K562 (cell line): ENCODE measurements around the gene ZBTB46. TPM values are rescaled to one million over a fixed set of nuclear protein-coding genes. Genes with fewer than 3 reads are reported as not detected.

Source experiments
- ATAC-seq: fragments of 200-7000 bp; cut with Tn5 transposase; 3 replicates; pipeline ENCODE4 v1.9.1; 2020; ENCODE audit warnings: moderate library complexity
- BruUV-seq: library from RNA; stranded (reverse); fragments of 400-500 nt; replicated peaks from 2 replicates; lab custom pipeline; 2021; lab: Mats Ljungman, UMichigan
- CTCF ChIA-PET: fragments of 300-600 bp; formaldehyde crosslinking; extraction: SDS; loops from one replicate; lab custom pipeline; 2021; ENCODE audit warnings: low intra/inter-chr PET ratio; lab: Yijun Ruan, JAX
- POLR2A ChIA-PET: fragments of 300-600, 350-650 bp; sonication (Branson Sonifier 250); formaldehyde crosslinking; extraction: SDS; loops from one replicate; lab custom pipeline; 2021; ENCODE audit warnings: antibody characterized with exemption, inconsistent platforms; lab: Yijun Ruan, JAX
- DNase-seq, 4 experiments: peaks; one replicate each; pipeline versions ENCODE4 v3.0.0 to v3.0.0-alpha.2; 2011 to 2018; ENCODE audit warnings: low spot score in 3 of 4, mixed read lengths in 3 of 4; ENCODE audit errors: extremely low read depth in 1 of 4
- FAIRE-seq: peaks from 2 replicates; lab custom pipeline; 2011; peaks lifted over from hg19 to GRCh38; lab: Jason Lieb, UNC
- H2AFZ ChIP-seq: 2 replicates; pipeline ENCODE4 v1.6.0; 2011; ENCODE audit warnings: low read depth, low read length, control low read depth, inconsistent platforms
- H3K27ac ChIP-seq: fragments of 200-600 bp; 3 replicates; pipeline ENCODE4 v1.8.0; 2011; ENCODE audit warnings: low read depth, mild to moderate bottlenecking, control low read depth, inconsistent platforms, low read length, moderate library complexity, mixed read lengths; ENCODE audit errors: extremely low read depth
- H3K27me3 ChIP-seq, 2 experiments: fragments of 300-600 bp in 1 of 2; 2 replicates in 1 of 2; 3 replicates in 1 of 2; pipeline versions ENCODE4 v1.6.0 to v1.8.0; 2011; ENCODE audit warnings: inconsistent platforms in 2 of 2, low read length in 2 of 2, mild to moderate bottlenecking in 1 of 2, mixed read lengths in 1 of 2, moderate library complexity in 1 of 2; ENCODE audit not compliant: control insufficient read depth in 2 of 2, insufficient read depth in 2 of 2
- H3K36me3 ChIP-seq: fragments of 300-600 bp; 3 replicates; pipeline ENCODE4 v1.8.0; 2011; ENCODE audit warnings: mild to moderate bottlenecking, low read length, inconsistent platforms; ENCODE audit not compliant: control insufficient read depth, insufficient read depth
- H3K4me1 ChIP-seq, 2 experiments: fragments of 200-600 bp in 1 of 2; replicated peaks in 1 of 2; 2 replicates in 1 of 2; 3 replicates in 1 of 2; pipeline versions ENCODE4 v1.5.1 to v1.8.0; 2011; ENCODE audit warnings: inconsistent platforms in 2 of 2, low read length in 2 of 2, mild to moderate bottlenecking in 1 of 2, mixed read lengths in 1 of 2, moderate library complexity in 1 of 2; ENCODE audit not compliant: control insufficient read depth in 2 of 2, insufficient read depth in 2 of 2
- H3K4me2 ChIP-seq: 2 replicates; pipeline ENCODE4 v1.6.1; 2011; ENCODE audit warnings: low read length, control low read depth, inconsistent platforms, mixed read lengths; ENCODE audit not compliant: insufficient read depth
- H3K4me3 ChIP-seq: fragments of 200-600 bp; sonication (generic), shearing (Covaris generic); 2 replicates; pipeline ENCODE4 v1.5.1; 2016; ENCODE audit warnings: control low read depth, inconsistent platforms
- H3K79me2 ChIP-seq: fragments of 200-600 bp; 3 replicates; pipeline ENCODE4 v1.8.0; 2011; ENCODE audit warnings: low read length, inconsistent platforms; ENCODE audit not compliant: control insufficient read depth, insufficient read depth
- H3K9ac ChIP-seq, 2 experiments: 2 replicates each; pipeline versions ENCODE4 v1.6.0 to v1.6.1; 2011; ENCODE audit warnings: low read depth in 2 of 2, low read length in 2 of 2, control low read depth in 1 of 2, inconsistent platforms in 1 of 2, mild to moderate bottlenecking in 1 of 2, mixed read lengths in 1 of 2; ENCODE audit not compliant: insufficient read depth in 1 of 2
- H3K9me1 ChIP-seq: one replicate; pipeline ENCODE4 v1.6.0; 2011; ENCODE audit warnings: inconsistent platforms, mild to moderate bottlenecking, low read length, moderate library complexity; ENCODE audit not compliant: control insufficient read depth, insufficient read depth
- H3K9me3 ChIP-seq: replicated peaks from 2 replicates; pipeline ENCODE4 v1.5.1; 2011; ENCODE audit warnings: low read depth, low read length, inconsistent platforms; ENCODE audit not compliant: control insufficient read depth, insufficient read depth
- H4K20me1 ChIP-seq: replicated peaks from 2 replicates; pipeline ENCODE4 v1.6.1; 2011; ENCODE audit warnings: low read length, inconsistent platforms, mixed read lengths; ENCODE audit not compliant: control insufficient read depth, insufficient read depth
- BRF2 ChIP-seq: IDR thresholded peaks from 3 replicates; pipeline ENCODE4 v1.6.1; 2011; ENCODE audit warnings: borderline replicate concordance, mild to moderate bottlenecking; ENCODE audit not compliant: insufficient read length, insufficient read depth
- E2F5 ChIP-seq: sonication (generic); formaldehyde crosslinking; IDR thresholded peaks from 2 replicates; pipeline ENCODE4 v1.8.0; 2022; ENCODE audit warnings: mild to moderate bottlenecking, missing genetic modification reagents
- FOXK2 ChIP-seq, 2 experiments: fragments of 450-650 bp; IDR thresholded peaks in 1 of 2; conservative IDR thresholded peaks in 1 of 2; 2 replicates each; pipeline ENCODE4 v1.6.1; 2016; ENCODE audit warnings: low read depth in 2 of 2, mild to moderate bottlenecking in 1 of 2
- MAX ChIP-seq: sonication (generic); formaldehyde crosslinking; IDR thresholded peaks from 2 replicates; pipeline ENCODE4 v1.9.0; 2022; ENCODE audit warnings: mild to moderate bottlenecking, missing genetic modification reagents
- POLR2AphosphoS5 ChIP-seq: IDR thresholded peaks from 2 replicates; pipeline ENCODE4 v1.6.1; 2011; ENCODE audit warnings: mild to moderate bottlenecking, low read depth, low read length, moderate library complexity; ENCODE audit not compliant: control insufficient read depth, insufficient read depth
- PRMT5 ChIP-seq: sonication (generic); formaldehyde crosslinking; IDR thresholded peaks from 2 replicates; pipeline ENCODE4 v1.5.0; 2020; ENCODE audit warnings: missing genetic modification reagents
- PTRF ChIP-seq: fragments of 450-650 bp; IDR thresholded peaks from 2 replicates; pipeline ENCODE4 v1.6.1; 2016; ENCODE audit warnings: mild to moderate bottlenecking, missing genetic modification characterization, missing compliant biosample characterization
- RNF2 ChIP-seq: sonication (generic); IDR thresholded peaks from 2 replicates; pipeline ENCODE4 v1.6.1; 2016
- SIRT6 ChIP-seq: IDR thresholded peaks from one replicate; pipeline ENCODE4 v1.6.1; 2012; ENCODE audit warnings: low read depth, mild to moderate bottlenecking, control low read depth, inconsistent platforms, low read length, moderate library complexity
- SNIP1 ChIP-seq: fragments of 450-650 bp; IDR thresholded peaks from 2 replicates; pipeline ENCODE4 v1.7.1; 2017; ENCODE audit warnings: low read depth, mild to moderate bottlenecking
- SREBF2 ChIP-seq: sonication (generic); formaldehyde crosslinking; IDR thresholded peaks from 2 replicates; pipeline ENCODE4 v1.4.0; 2020; ENCODE audit warnings: mild to moderate bottlenecking, missing genetic modification reagents
- ZNF280A ChIP-seq: fragments of 450-650 bp; IDR thresholded peaks from 2 replicates; pipeline ENCODE4 v1.6.1; 2018; ENCODE audit warnings: mild to moderate bottlenecking, low read depth; ENCODE audit not compliant: partially characterized antibody
- ZNF551 ChIP-seq: fragments of 250-450 bp; sonication (Bioruptor Pico); IDR thresholded peaks from 2 replicates; pipeline ENCODE4 v1.5.0; 2021; ENCODE audit warnings: mild to moderate bottlenecking, moderate library complexity
- ZNF586 ChIP-seq: fragments of 450-650 bp; formaldehyde crosslinking; conservative IDR thresholded peaks from 2 replicates; pipeline ENCODE4 v1.4.0; 2020; ENCODE audit warnings: mild to moderate bottlenecking, moderate library complexity
- WGBS: fragments of 100-300 bp; shearing (Covaris generic); methylation state at CpG from one replicate; pipeline ENCODE4 v1.1.6; 2016; ENCODE audit warnings: low coverage, mixed read lengths; ENCODE audit not compliant: insufficient coverage; ENCODE audit errors: missing lambda C conversion rate; 5-methylcytosine and 5-hydroxymethylcytosine counted together
- in situ Hi-C: fragments of 300-500 bp; cut with MboI; formaldehyde crosslinking; loops from 4 replicates; pipeline ENCODE4 v1.15.0; 2018; ENCODE audit warnings: inconsistent platforms, mixed read lengths
- intact Hi-C: fragments of 100-400 bp; cut with micrococcal nuclease; formaldehyde crosslinking; loops from 2 replicates; pipeline ENCODE4 v1.14.2; 2022
- polyA plus RNA-seq, 8 experiments: library from polyadenylated mRNA; depleted of rRNA in 4 of 8; stranded (reverse) in 5 of 8; unstranded in 3 of 8; fragments of >200 nt; fragmentation: Nextera tagmentation in 2 of 8; fragmentation: Illumina TruSeq in 1 of 8; extraction: Ambion mirVana in 2 of 8; extraction: Trizol in 1 of 8; gene quantifications; 2 replicates each; pipeline versions ENCODE4 v1.2.1 to v1.2.3, GENCODE V29; 2011 to 2014; ENCODE audit warnings: inconsistent platforms in 1 of 8, missing spikeins in 1 of 8
- total RNA-seq, 7 experiments: library from RNA; depleted of rRNA in 6 of 7; stranded (reverse); fragments of >200 nt in 6 of 7; fragmentation: Illumina TruSeq in 2 of 7; extraction: Trizol in 2 of 7; gene quantifications; 2 replicates each; pipeline versions ENCODE4 v1.2.1 to v1.2.3, GENCODE V29; 2011 to 2021; ENCODE audit warnings: low replicate concordance in 1 of 7
- TF ChIP-seq, protein P1 (sequence below), 2 experiments: fragments of 450-650 bp; conservative IDR thresholded peaks; 2 replicates each; pipeline ENCODE4 v1.6.1; 2017; ENCODE audit warnings: mild to moderate bottlenecking in 2 of 2, moderate library complexity in 2 of 2

Gene ZBTB46
- total and polyA plus RNA-seq, 9 of the 15 experiments (the other 6 are each of a cell fraction or from before 2014, with no cell fraction given): 0.29 to 4.1 (median 1.1) TPM

GRCh38 chr20:63878899-63879663, 48.0 kb upstream of the ZBTB46 start:
- Histone ChIP-seq H4K20me1 (peaks cover 11% of the 10 kb centered on the region), H3K36me3 (peaks cover 80% of the 10 kb centered on the region; the same call in 2 of the 3 replicates)
- WGBS: 93% methylated on average over 12 of the region's 14 CpGs

More at GRCh38 chr20:63878899-63879663, 48.0 kb upstream of the ZBTB46 start:
- H3K9me1 ChIP-seq: no peaks in the 10 kb centered on the region
- DNase-seq (no peak), FAIRE-seq (no peak), ATAC-seq (no peak)
- TF ChIP-seq PTRF (tag) (no peak), SIRT6 (no peak), POLR2AphosphoS5 (no peak), PRMT5 (no peak), ZNF551 (CRISPR knock-in tag) (no peak), ZNF586 (CRISPR knock-in tag) (no peak), SREBF2 (CRISPR knock-in tag) (no peak), FOXK2 (conservative IDR thresholded peaks at IDR 0.05 in 1 of 2, IDR thresholded peaks at IDR 0.05 in 1 of 2; ENCODE audit: low read depth in 2 of 2) (no peak), RNF2 (no peak), MAX (CRISPR knock-in tag) (no peak), ZNF280A (no peak), E2F5 (CRISPR knock-in tag) (no peak), BRF2 (no peak), SNIP1 (no peak)
- TF ChIP-seq, protein P1, sequence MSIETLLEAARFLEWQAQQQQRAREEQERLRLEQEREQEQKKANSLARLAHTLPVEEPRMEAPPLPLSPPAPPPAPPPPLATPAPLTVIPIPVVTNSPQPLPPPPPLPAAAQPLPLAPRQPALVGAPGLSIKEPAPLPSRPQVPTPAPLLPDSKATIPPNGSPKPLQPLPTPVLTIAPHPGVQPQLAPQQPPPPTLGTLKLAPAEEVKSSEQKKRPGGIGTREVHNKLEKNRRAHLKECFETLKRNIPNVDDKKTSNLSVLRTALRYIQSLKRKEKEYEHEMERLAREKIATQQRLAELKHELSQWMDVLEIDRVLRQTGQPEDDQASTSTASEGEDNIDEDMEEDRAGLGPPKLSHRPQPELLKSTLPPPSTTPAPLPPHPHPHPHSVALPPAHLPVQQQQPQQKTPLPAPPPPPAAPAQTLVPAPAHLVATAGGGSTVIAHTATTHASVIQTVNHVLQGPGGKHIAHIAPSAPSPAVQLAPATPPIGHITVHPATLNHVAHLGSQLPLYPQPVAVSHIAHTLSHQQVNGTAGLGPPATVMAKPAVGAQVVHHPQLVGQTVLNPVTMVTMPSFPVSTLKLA (conservative IDR thresholded peaks at IDR 0.05): no peak
- H3K27me3 ChIP-seq: no peaks in the 10 kb centered on the region
- no peak overlapping the region for H3K4me2 ChIP-seq
- in situ Hi-C loops: no loop called here
- intact Hi-C loops: no loop called here
- H3K79me2 ChIP-seq: peaks cover 2% of the 10 kb centered on the region; the same call in 1 of the 3 replicates
- H3K9ac ChIP-seq: peak overlapping the region in 1 of 2 experiments; percentile 35; a peak in 1 of 4 replicates
- ChIA-PET CTCF (no interaction called here), POLR2A (interaction anchor here (1.2 to 4.1 kb wide), 2 partner anchors 13 kb away, joined by 3 to 39 read pairs; partner anchors contain the start of gene TPD52L2)
- no TSS peak for BruUV-seq
- no peaks in the 10 kb centered on the region for H3K9me3 ChIP-seq
- H2AFZ ChIP-seq: no peak overlapping the region
- H3K27ac ChIP-seq: no peak overlapping the region
- no peak overlapping the region for H3K4me3 ChIP-seq
- peaks cover 0 to 5% of the 10 kb centered on the region in 2 experiments; a peak in 1 of 5 replicates for H3K4me1 ChIP-seq
